ENCODE data around the gene TTC34.
A peak's percentile ranks its signal among the peaks of the same experiment; 100 is the strongest.

- TF ChIP-seq POLR2A (IDR thresholded peaks at IDR 0.05; ENCODE audit: low read depth, low read length) (no peak), MAX (IDR thresholded peaks at IDR 0.05; ENCODE audit: low read depth, low read length) (no peak), YY1 (IDR thresholded peaks at IDR 0.05; ENCODE audit: low read depth, low read length) (no peak), ZNF274 (IDR thresholded peaks at IDR 0.05; ENCODE audit: insufficient read depth, insufficient read length) (no peak), ATF2 (IDR thresholded peaks at IDR 0.05; ENCODE audit: low read length) (no peak), SRF (IDR thresholded peaks at IDR 0.05; ENCODE audit: low read depth in 2 of 2, low read length in 2 of 2) (no peak), MLLT1 (IDR thresholded peaks at IDR 0.05) (no peak), SMAD1 (IDR thresholded peaks at IDR 0.05; ENCODE audit: low read depth, partially characterized antibody) (no peak), NFXL1 (IDR thresholded peaks at IDR 0.05; ENCODE audit: borderline replicate concordance) (no peak), JUNB (IDR thresholded peaks at IDR 0.05) (no peak), CHD4 (IDR thresholded peaks at IDR 0.05) (no peak), TAF1 (IDR thresholded peaks at IDR 0.05; ENCODE audit: borderline replicate concordance, low read depth, low read length) (no peak), CTCF (IDR thresholded peaks at IDR 0.05 in 2 of 3, conservative IDR thresholded peaks at IDR 0.05 in 1 of 3; ENCODE audit: control insufficient read depth in 2 of 3, extremely low read depth in 1 of 3, insufficient read depth in 1 of 3, low read depth in 3 of 3, low read length in 3 of 3) (peak; percentile 64 to 80 (median 72))
These were observed 14.9 kb downstream of the TTC34 start for GRCh38 chr1:2786329-2787162.

Data from GM12878 (cell line).